Cardiac fibroblast (primary cell): ENCODE results near the gene HTR3C.

ENCODE experiments used
- DNase-seq, 2 donors: peaks; one replicate each; pipeline versions ENCODE4 v3.0.0 to v3.0.0-alpha.2; 2010; ENCODE audit warnings: low read depth in 2 of 2
- H3K4me3 ChIP-seq, 2 donors: replicated peaks in 1 of 2; 1 replicate in 1 of 2; 2 replicates in 1 of 2; pipeline ENCODE4 v1.5.1; 2011; ENCODE audit warnings: low read depth in 2 of 2, low read length in 2 of 2, mild to moderate bottlenecking in 2 of 2, moderate library complexity in 1 of 2
- CTCF ChIP-seq: IDR thresholded peaks from one replicate; pipeline ENCODE4 v1.5.1; 2011; ENCODE audit warnings: low read depth, mild to moderate bottlenecking, low read length, inconsistent platforms

The HTR3C gene

GRCh38 chr3:184085389-184085852 lies 32.6 kb downstream of the HTR3C start:
- no peak for TF ChIP-seq CTCF
- DNase-seq: peak; percentile 49 to 66
- H3K4me3 ChIP-seq: no peak overlapping the region

GRCh38 chr3:184092199-184092598 lies 39.4 kb downstream of the HTR3C start:
- DNase-seq: peak in 1 of 2 donors; percentile 6
- no peak for TF ChIP-seq CTCF
- no peak overlapping the region for H3K4me3 ChIP-seq

GRCh38 chr3:184096811-184097383 lies 44.0 kb downstream of the HTR3C start, which contains the start of gene HTR3E:
HTR3E (plus strand) TSS chr3:184097064; CDS start chr3:184097530, 466 bp downstream.
- no peak for TF ChIP-seq CTCF
- H3K4me3 ChIP-seq: no peak within 1 kb of the TSS
- DNase-seq: peak in 1 of 2 donors; percentile 18

GRCh38 chr3:184097556-184097955 lies 44.7 kb downstream of the HTR3C start:
- no peak for TF ChIP-seq CTCF
- no peak for DNase-seq
- H3K4me3 ChIP-seq: no peak overlapping the region

GRCh38 chr3:184099806-184100686 lies 47.2 kb downstream of the HTR3C start:
- TF ChIP-seq CTCF: no peak
- DNase-seq: no peak
- no peak overlapping the region for H3K4me3 ChIP-seq
